Pancreas (tissue), 10 donors: ENCODE results near the gene GLMP. TPM values are rescaled to one million over a fixed set of nuclear protein-coding genes. Genes with fewer than 3 reads are reported as not detected.
"Not testable (repeated sequence)": the region's sequence is repeated elsewhere in the genome, so short reads cannot be mapped to it uniquely, and the experiment has no call there.

Experiments
- ATAC-seq, 4 donors: fragments of 200-7000 bp; cut with Tn5 transposase; one replicate each; pipeline versions ENCODE4 v1.8.0 to v1.9.1; 2020; ENCODE audit warnings: mild to moderate bottlenecking in 4 of 4, moderate library complexity in 4 of 4
- DNase-seq, 6 donors: peaks; one replicate each; pipeline ENCODE4 v3.0.0-alpha.2; 2020
- FAIRE-seq: peaks from 2 replicates; lab custom pipeline; 2012; peaks lifted over from hg19 to GRCh38; lab: Jason Lieb, UNC
- H3K27ac ChIP-seq, 4 donors: fragments of 200-600 bp; sonication (generic); 1 replicate in 3 of 4; 2 replicates in 1 of 4; pipeline versions ENCODE4 v1.5.0 to v1.8.0; 2020
- H3K27me3 ChIP-seq, 4 donors: fragments of 200-600 bp; one replicate each; pipeline ENCODE4 v1.8.0; 2021
- H3K36me3 ChIP-seq, 3 donors: fragments of 200-600 bp; sonication (generic) in 1 of 3; one replicate each; pipeline versions ENCODE4 v1.5.0 to v1.8.0; 2020 to 2021
- H3K4me1 ChIP-seq, 3 donors: fragments of 200-600 bp; one replicate each; pipeline ENCODE4 v1.8.0; 2021
- H3K4me3 ChIP-seq, 4 donors: fragments of 200-600 bp; sonication (generic) in 2 of 4; one replicate each; pipeline versions ENCODE4 v1.5.0 to v1.8.0; 2020 to 2021
- H3K9me3 ChIP-seq, 4 donors: fragments of 200-600 bp; one replicate each; pipeline ENCODE4 v1.8.0; 2021
- CTCF ChIP-seq, 4 donors: fragments of 200-600 bp; sonication (generic) in 3 of 4; IDR thresholded peaks; one replicate each; pipeline versions ENCODE4 v1.5.0 to v1.8.0; 2021; ENCODE audit warnings: antibody characterized with exemption in 4 of 4
- WGBS, 2 donors: extraction: QIAGEN DNeasy Blood & Tissue Kit; methylation state at CpG; one replicate each; pipeline ENCODE4 v1.1.7; 2013; 5-methylcytosine and 5-hydroxymethylcytosine counted together
- intact Hi-C, 3 donors: fragments of 100-400 bp; cut with DNase I; formaldehyde crosslinking; loops; one replicate each; pipeline versions ENCODE4 v1.11.1 to v1.14.2; 2022
- polyA plus RNA-seq, 2 donors: library from polyadenylated mRNA; stranded (reverse); fragments of 200-250 nt; gene quantifications; one replicate each; pipeline ENCODE4 v1.2.3, GENCODE V29; 2013
- total RNA-seq, 6 donors: library from RNA; stranded (reverse); fragmentation: NEBNext Ultra II Directional in 4 of 6; extraction: Animal tissue kit (Norgen Biotek cat#: 25700) in 4 of 6; gene quantifications; one replicate each; pipeline versions ENCODE4 v1.2.1 to v1.2.4, GENCODE V29; 2021 to 2023
- donor health status: healthy with polysubstance abuse.
- donor health status: DM: no; HTN: no; CAD: no; lungs with moderate emphysema.
- donor health status: DM: no; HTN: no; CAD: no.
- donor health status: control.
- donor health status: control.
- donor health status: Bipolar disorder and iron deficiency.
- donor health status: DM: yes; HTN: yes; CAD: no.
- donor health status: DM: no; HTN: no; CAD: no.
- donor health status: DM: no; HTN: no; CAD: no.
- donor health status: DM: yes; HTN: yes; CAD: no.

GLMP gene
- total and polyA plus RNA-seq, 8 donors: 11.1 to 32.5 (median 23.0) TPM

GRCh38 chr1:156337888-156338179, 42.4 kb upstream of the GLMP start:
- no peak for FAIRE-seq
- no peaks in the 10 kb centered on the region for H3K9me3 ChIP-seq

GRCh38 chr1:156337052-156337887, 41.8 kb upstream of the GLMP start:
- H3K36me3 ChIP-seq: peaks cover 0 to 19% (median 5%) of the 10 kb centered on the region in 3 donors
- intact Hi-C loops: no loop called here
- peak in 2 of 6 donors; percentile 20 to 34 for DNase-seq
- H3K4me3 ChIP-seq: peak overlapping the region; percentile 59 to 89 (median 88)
- no peak for FAIRE-seq
- TF ChIP-seq CTCF (IDR thresholded peaks at IDR 0.05): no peak
- H3K27ac ChIP-seq: peak overlapping the region in 3 of 4 donors; percentile 33 to 80 (median 62)
- peaks cover 15 to 18% (median 17%) of the 10 kb centered on the region in 3 donors for H3K4me1 ChIP-seq
- ATAC-seq: peak in 2 of 4 donors; percentile 0 to 4
- no peaks in the 10 kb centered on the region for H3K27me3 ChIP-seq
- H3K9me3 ChIP-seq: no peaks in the 10 kb centered on the region
- 33 to 34% methylated on average over 34 of the region's 34 CpGs for WGBS, 2 donors

More at GRCh38 chr1:156337888-156338179, 42.4 kb upstream of the GLMP start:
- no peaks in the 10 kb centered on the region for H3K27me3 ChIP-seq
- ATAC-seq: peak in 3 of 4 donors; percentile 1 to 5 (median 1)
- H3K4me3 ChIP-seq: peak overlapping the region; percentile 59 to 89 (median 88)
- peaks cover 15 to 18% (median 17%) of the 10 kb centered on the region in 3 donors for H3K4me1 ChIP-seq
- intact Hi-C loops: no loop called here
- no peak for DNase-seq
- no peak for TF ChIP-seq CTCF (IDR thresholded peaks at IDR 0.05)
- H3K27ac ChIP-seq: peak overlapping the region in 3 of 4 donors; percentile 33 to 80 (median 62)
- H3K36me3 ChIP-seq: peaks cover 0 to 13% (median under 1%) of the 10 kb centered on the region in 3 donors
- 0% methylated on average over 14 of the region's 14 CpGs for WGBS, 2 donors

GRCh38 chr1:156336242-156336641, 40.8 kb upstream of the GLMP start:
- ATAC-seq (no peak), FAIRE-seq (no peak), DNase-seq (no peak)
- intact Hi-C loops: no loop called here
- no peak for TF ChIP-seq CTCF (IDR thresholded peaks at IDR 0.05)
- Histone ChIP-seq H3K27ac (no peak overlapping the region), H3K9me3 (no peaks in the 10 kb centered on the region), H3K36me3 (peaks cover 2 to 29% (median 5%) of the 10 kb centered on the region in 3 donors), H3K4me1 (peaks cover 15 to 18% (median 17%) of the 10 kb centered on the region in 3 donors), H3K27me3 (no peaks in the 10 kb centered on the region), H3K4me3 (peak overlapping the region in 1 of 4 donors; percentile 87)
- 70 to 74% methylated on average over 4 of the region's 4 CpGs for WGBS, 2 donors

GRCh38 chr1:156323179-156323578, 27.7 kb upstream of the GLMP start:
- ATAC-seq, H3K4me1 ChIP-seq, DNase-seq, intact Hi-C loops, FAIRE-seq, H3K27ac ChIP-seq, H3K9me3 ChIP-seq, H3K4me3 ChIP-seq, H3K27me3 ChIP-seq: not testable (repeated sequence)
- WGBS, 2 donors: 95 to 96% methylated on average over 9 of the region's 9 CpGs
- H3K36me3 ChIP-seq: peaks cover 5 to 61% (median 37%) of the 10 kb centered on the region in 3 donors

- Histone ChIP-seq H3K4me3 (no peak overlapping the region), H3K4me1 (no peaks in the 10 kb centered on the region), H3K27ac (no peak overlapping the region), H3K9me3 (no peaks in the 10 kb centered on the region), H3K27me3 (no peaks in the 10 kb centered on the region), H3K36me3 (peaks cover 6 to 87% (median 62%) of the 10 kb centered on the region in 3 donors)
- intact Hi-C loops: no loop called here
- 77 to 82% methylated on average over 3 of the region's 3 CpGs for WGBS, 2 donors
- DNase-seq (no peak), FAIRE-seq (no peak), ATAC-seq (no peak)
- no peak for TF ChIP-seq CTCF (IDR thresholded peaks at IDR 0.05)
These were observed 25.1 kb upstream of the GLMP start for GRCh38 chr1:156320560-156320959.
